HL-60/S4 treated with phorbol 12-myristate 13-acetate at 8.2 ng/mL for 4 days and 3 days (cell line): ENCODE measurements around the gene LCN10.
"Not testable (repeated sequence)": the region's sequence is repeated elsewhere in the genome, so short reads cannot be mapped to it uniquely, and the experiment has no call there.

Source experiments
- in situ Hi-C: fragments of 300-500 bp; cut with MboI; formaldehyde crosslinking; loops from 2 replicates; pipeline ENCODE4 v1.15.0; 2022; ENCODE audit warnings: low sequenced_read_pairs

The LCN10 gene

GRCh38 chr9:136773386-136774044 is 30.8 kb upstream of the LCN10 start:
- in situ Hi-C loops = no loop called here

- in situ Hi-C loops = no loop called here
Measured at GRCh38 chr9:136771907-136772415, 29.2 kb upstream of the LCN10 start.

- in situ Hi-C loops = no loop called here
Measured at GRCh38 chr9:136769710-136770191, 27.0 kb upstream of the LCN10 start.

GRCh38 chr9:136766410-136767120 is 23.8 kb upstream of the LCN10 start:
- in situ Hi-C loops = not testable (repeated sequence)

GRCh38 chr9:136765745-136766409 is 23.1 kb upstream of the LCN10 start:
- in situ Hi-C loops = not testable (repeated sequence)

GRCh38 chr9:136765041-136765440 is 22.3 kb upstream of the LCN10 start:
- in situ Hi-C loops = no loop called here

GRCh38 chr9:136764301-136764891 is 21.7 kb upstream of the LCN10 start, which contains the start of gene LCN15:
Gene LCN15 (minus strand): TSS chr9:136764518. CDS start chr9:136764488, 30 bp downstream.
- in situ Hi-C loops = no loop called here

GRCh38 chr9:136763649-136764035 is 20.9 kb upstream of the LCN10 start:
- in situ Hi-C loops = no loop called here

- in situ Hi-C loops = no loop called here
Measured at GRCh38 chr9:136762915-136763648, 20.3 kb upstream of the LCN10 start.

GRCh38 chr9:136762221-136762691 is 19.5 kb upstream of the LCN10 start:
- in situ Hi-C loops = no loop called here

- in situ Hi-C loops = no loop called here
Measured at GRCh38 chr9:136761545-136761981, 18.8 kb upstream of the LCN10 start.

- in situ Hi-C loops = not testable (repeated sequence)
Measured at GRCh38 chr9:136760834-136761544, 18.2 kb upstream of the LCN10 start.

GRCh38 chr9:136760424-136760823 is 17.7 kb upstream of the LCN10 start:
- in situ Hi-C loops = no loop called here

- in situ Hi-C loops = no loop called here
Measured at GRCh38 chr9:136759436-136760325, 16.9 kb upstream of the LCN10 start.

GRCh38 chr9:136759001-136759400 is 16.3 kb upstream of the LCN10 start:
- in situ Hi-C loops = no loop called here

GRCh38 chr9:136757751-136758140 is 15.0 kb upstream of the LCN10 start:
- in situ Hi-C loops = no loop called here

GRCh38 chr9:136757328-136757727 is 14.6 kb upstream of the LCN10 start:
- in situ Hi-C loops = no loop called here

GRCh38 chr9:136756836-136757235 is 14.1 kb upstream of the LCN10 start:
- in situ Hi-C loops = no loop called here

GRCh38 chr9:136756134-136756438 is 13.3 kb upstream of the LCN10 start:
- in situ Hi-C loops = no loop called here
